ENCODE data around the gene NATD1. TPM values are rescaled to one million over a fixed set of nuclear protein-coding genes. Genes with fewer than 3 reads are reported as not detected.

NATD1 gene
- total and polyA plus RNA-seq, 3 donors from 2014 or later = 12.1 to 20.0 (median 17.9) TPM

- H3K36me3 ChIP-seq (ENCODE audit: low read depth, missing control alignments) = no peaks in the 10 kb centered on the region
- intact Hi-C loops (cut with DNase I; ENCODE audit: low total_unique reads) = loop anchor here (10.0 kb wide), 2 partner anchors 161 to 229 kb away; partner anchors contain the start of gene DHRS7B
- TF ChIP-seq CTCF (IDR thresholded peaks at IDR 0.05) = no peak
- no peak for TF ChIP-seq POLR2A (IDR thresholded peaks at IDR 0.05)
- DNase-seq = peak; percentile 87
- 0 to 10% methylated on average over 4 to 16 of the region's 16 CpGs for WGBS, 2 donors
- H3K4me1 ChIP-seq = peaks cover 40% of the 10 kb centered on the region
- no peaks in the 10 kb centered on the region for H3K27me3 ChIP-seq
- peak overlapping the region; percentile 79 to 89 for H3K27ac ChIP-seq
- H3K4me3 ChIP-seq = peak overlapping the region; percentile 80 to 88
- no peaks in the 10 kb centered on the region for H3K9me3 ChIP-seq
Observed at GRCh38 chr17:21286066-21286770, 33.0 kb upstream of the NATD1 start.

GRCh38 chr17:21285164-21286065 is 32.2 kb upstream of the NATD1 start:
- TF ChIP-seq CTCF (IDR thresholded peaks at IDR 0.05) (no peak), POLR2A (IDR thresholded peaks at IDR 0.05) (no peak)
- no peaks in the 10 kb centered on the region for H3K36me3 ChIP-seq (ENCODE audit: low read depth, missing control alignments)
- H3K4me3 ChIP-seq = peak overlapping the region; percentile 80 to 88
- H3K27me3 ChIP-seq = no peaks in the 10 kb centered on the region
- peaks cover 40% of the 10 kb centered on the region for H3K4me1 ChIP-seq
- no peaks in the 10 kb centered on the region for H3K9me3 ChIP-seq
- H3K27ac ChIP-seq = peak overlapping the region; percentile 79 to 89
- intact Hi-C loops (cut with DNase I; ENCODE audit: low total_unique reads) = loop anchor here (10.0 kb wide), 2 partner anchors 161 to 229 kb away; partner anchors contain the start of gene DHRS7B
- peak; percentile 42 for DNase-seq
- WGBS, 2 donors = 0 to 1% methylated on average over 13 to 16 of the region's 16 CpGs

GRCh38 chr17:21284319-21285163 is 31.3 kb upstream of the NATD1 start, which contains the start of gene MAP2K3:
Gene MAP2K3, plus strand, starts transcription at chr17:21284711. Its CDS starts 210 bp downstream, at chr17:21284921.
- intact Hi-C loops (cut with DNase I; ENCODE audit: low total_unique reads) = loop anchor here (10.0 kb wide), 2 partner anchors 160 to 230 kb away; partner anchors contain the start of gene DHRS7B
- WGBS, 2 donors = 1 to 3% methylated on average over 15 to 79 of the region's 88 CpGs

More at GRCh38 chr17:21284319-21285163, 31.3 kb upstream of the NATD1 start, which contains the start of gene MAP2K3:
- Histone ChIP-seq H3K9me3 (no peaks in the 10 kb centered on the region), H3K27me3 (no peaks in the 10 kb centered on the region), H3K4me1 (peaks cover 40% of the 10 kb centered on the region), H3K4me3 (peak within 1 kb of the TSS; percentile 80 to 88), H3K36me3 (ENCODE audit: low read depth, missing control alignments) (no peaks in the 10 kb centered on the region), H3K27ac (peak within 1 kb of the TSS; percentile 79 to 89)
- TF ChIP-seq CTCF (IDR thresholded peaks at IDR 0.05) (no peak), POLR2A (IDR thresholded peaks at IDR 0.05) (peak; percentile 80)
- peak; percentile 100 for DNase-seq
